ENCODE data around the gene DLGAP1. TPM values are rescaled to one million over a fixed set of nuclear protein-coding genes. Genes with fewer than 3 reads are reported as not detected.

DLGAP1 gene
- total RNA-seq, 4 donors from 2014 or later, result 0.13 to 6.2 (median 0.53) TPM

DNA sequence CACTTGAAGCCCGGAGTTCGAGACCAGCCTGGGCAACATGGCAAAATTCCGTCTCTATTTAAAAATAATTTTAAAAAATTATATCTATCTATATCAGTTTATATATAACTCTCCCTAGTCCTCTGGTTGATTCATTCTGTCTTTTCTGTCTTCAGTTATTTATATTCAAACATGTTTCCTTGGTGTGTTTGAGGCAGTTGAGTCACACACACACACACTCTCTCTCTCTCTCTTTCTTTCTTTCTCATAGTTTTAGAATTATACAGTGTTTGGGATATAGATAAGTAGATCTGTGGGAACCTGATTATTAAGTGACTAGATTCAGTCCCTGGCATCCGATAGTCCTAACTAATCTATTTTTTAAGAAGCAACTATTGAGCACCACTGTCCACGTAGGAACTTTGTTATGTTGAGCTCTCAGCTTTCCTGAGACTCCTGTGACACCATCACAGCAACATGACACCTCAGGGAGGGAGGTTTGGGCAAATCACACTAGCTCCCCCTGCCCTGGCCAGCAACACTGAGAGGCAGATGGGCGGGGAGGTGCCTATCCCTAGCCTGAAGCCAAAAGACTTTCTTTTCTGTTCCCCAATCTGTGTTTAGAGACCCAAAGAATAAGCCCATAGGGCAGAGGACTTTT, 482.7 kb downstream of the DLGAP1 start:
- Histone ChIP-seq H3K27me3 (no peaks in the 10 kb centered on the region), H3K9me3 (no peaks in the 10 kb centered on the region), H3K27ac (no peak overlapping the region), H3K4me1 (no peaks in the 10 kb centered on the region), H3K36me3 (no peaks in the 10 kb centered on the region), H3K4me3 (no peak overlapping the region)
- intact Hi-C loops (cut with DNase I; ENCODE audit: low total_unique reads), result no loop called here
- no peak for ATAC-seq
- in situ Hi-C loops (cut with MboI; ENCODE audit: low sequenced_read_pairs in 4 of 4), result no loop called here
- DNase-seq, result no peak
- no peak for TF ChIP-seq POLR2A (IDR thresholded peaks at IDR 0.05)
- TF ChIP-seq, protein P1, sequence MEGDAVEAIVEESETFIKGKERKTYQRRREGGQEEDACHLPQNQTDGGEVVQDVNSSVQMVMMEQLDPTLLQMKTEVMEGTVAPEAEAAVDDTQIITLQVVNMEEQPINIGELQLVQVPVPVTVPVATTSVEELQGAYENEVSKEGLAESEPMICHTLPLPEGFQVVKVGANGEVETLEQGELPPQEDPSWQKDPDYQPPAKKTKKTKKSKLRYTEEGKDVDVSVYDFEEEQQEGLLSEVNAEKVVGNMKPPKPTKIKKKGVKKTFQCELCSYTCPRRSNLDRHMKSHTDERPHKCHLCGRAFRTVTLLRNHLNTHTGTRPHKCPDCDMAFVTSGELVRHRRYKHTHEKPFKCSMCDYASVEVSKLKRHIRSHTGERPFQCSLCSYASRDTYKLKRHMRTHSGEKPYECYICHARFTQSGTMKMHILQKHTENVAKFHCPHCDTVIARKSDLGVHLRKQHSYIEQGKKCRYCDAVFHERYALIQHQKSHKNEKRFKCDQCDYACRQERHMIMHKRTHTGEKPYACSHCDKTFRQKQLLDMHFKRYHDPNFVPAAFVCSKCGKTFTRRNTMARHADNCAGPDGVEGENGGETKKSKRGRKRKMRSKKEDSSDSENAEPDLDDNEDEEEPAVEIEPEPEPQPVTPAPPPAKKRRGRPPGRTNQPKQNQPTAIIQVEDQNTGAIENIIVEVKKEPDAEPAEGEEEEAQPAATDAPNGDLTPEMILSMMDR (IDR thresholded peaks at IDR 0.05 in 4 of 5, conservative IDR thresholded peaks at IDR 0.05 in 1 of 5), result no peak

DNA sequence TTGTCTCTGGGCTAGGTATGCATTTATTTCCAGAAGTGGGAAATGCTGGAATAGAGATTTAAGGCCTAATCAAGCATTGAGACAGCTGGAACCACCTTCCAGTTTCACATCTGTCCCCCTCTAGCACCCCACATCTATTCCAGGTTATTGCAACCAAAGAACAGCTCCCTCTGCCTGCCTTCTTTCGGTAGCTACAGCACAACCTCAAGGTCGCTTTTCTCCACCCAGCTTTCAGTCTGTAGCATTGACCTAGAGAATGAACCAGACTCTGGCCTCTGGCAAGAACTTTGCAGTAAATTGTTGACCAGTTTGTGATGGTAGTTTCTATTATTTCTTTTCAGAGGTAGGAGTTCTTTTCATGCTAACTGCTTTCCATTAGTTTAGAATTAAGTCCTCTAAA, 484.2 kb downstream of the DLGAP1 start:
- intact Hi-C loops (cut with DNase I; ENCODE audit: low total_unique reads), result no loop called here
- Histone ChIP-seq H3K36me3 (no peaks in the 10 kb centered on the region), H3K27ac (no peak overlapping the region), H3K4me1 (no peaks in the 10 kb centered on the region), H3K9me3 (no peaks in the 10 kb centered on the region), H3K4me3 (no peak overlapping the region), H3K27me3 (no peaks in the 10 kb centered on the region)
- no peak for TF ChIP-seq POLR2A (IDR thresholded peaks at IDR 0.05)
- TF ChIP-seq, protein P1 (IDR thresholded peaks at IDR 0.05 in 4 of 5, conservative IDR thresholded peaks at IDR 0.05 in 1 of 5), result no peak
- no peak for DNase-seq
- in situ Hi-C loops (cut with MboI; ENCODE audit: low sequenced_read_pairs in 4 of 4), result no loop called here
- ATAC-seq, result no peak

DNA sequence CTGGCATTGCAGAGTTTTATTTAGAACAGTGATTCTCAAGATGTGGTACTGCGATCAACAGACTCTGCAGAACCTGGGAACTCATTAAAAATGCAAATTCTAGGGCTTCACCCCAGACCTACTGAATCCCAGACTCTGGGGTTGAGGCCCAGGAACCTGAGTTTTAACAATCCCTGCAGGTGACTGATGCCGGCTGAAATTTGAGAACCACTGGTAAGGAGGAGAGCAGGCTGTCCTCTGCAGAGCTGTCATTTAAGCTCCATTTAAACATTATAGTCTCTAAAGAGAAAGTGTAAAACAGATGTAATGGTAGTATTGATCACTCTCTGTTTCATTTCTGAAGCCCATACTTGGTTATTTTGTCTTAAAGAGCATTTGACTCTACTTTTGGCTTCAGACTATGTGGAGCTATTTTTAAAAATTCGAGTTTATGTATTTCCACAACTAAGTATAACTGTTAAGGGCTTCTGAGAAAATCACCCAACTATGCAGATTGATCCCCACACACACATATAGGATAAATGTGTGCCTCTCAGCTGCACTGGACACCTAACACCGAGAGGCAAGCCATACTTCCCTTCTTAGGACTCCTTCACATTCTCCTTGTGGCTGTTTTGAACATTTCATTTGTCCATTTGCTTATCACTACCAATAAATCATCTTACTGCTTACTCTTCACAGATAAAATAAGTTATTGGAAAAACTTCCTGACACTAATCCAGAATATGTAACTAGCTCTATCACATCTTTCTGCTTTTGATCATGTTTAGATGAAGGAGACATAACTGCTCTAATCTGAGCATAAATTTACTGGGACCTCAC, 487.5 kb downstream of the DLGAP1 start:
- TF ChIP-seq, protein P1 (IDR thresholded peaks at IDR 0.05 in 4 of 5, conservative IDR thresholded peaks at IDR 0.05 in 1 of 5), result no peak
- no peak for TF ChIP-seq POLR2A (IDR thresholded peaks at IDR 0.05)
- Histone ChIP-seq H3K9me3 (no peaks in the 10 kb centered on the region), H3K4me1 (no peaks in the 10 kb centered on the region), H3K36me3 (no peaks in the 10 kb centered on the region), H3K27me3 (no peaks in the 10 kb centered on the region), H3K4me3 (no peak overlapping the region), H3K27ac (no peak overlapping the region)
- ATAC-seq (no peak), DNase-seq (no peak)
- intact Hi-C loops (cut with DNase I; ENCODE audit: low total_unique reads), result no loop called here
- in situ Hi-C loops (cut with MboI; ENCODE audit: low sequenced_read_pairs in 4 of 4), result no loop called here

DNA sequence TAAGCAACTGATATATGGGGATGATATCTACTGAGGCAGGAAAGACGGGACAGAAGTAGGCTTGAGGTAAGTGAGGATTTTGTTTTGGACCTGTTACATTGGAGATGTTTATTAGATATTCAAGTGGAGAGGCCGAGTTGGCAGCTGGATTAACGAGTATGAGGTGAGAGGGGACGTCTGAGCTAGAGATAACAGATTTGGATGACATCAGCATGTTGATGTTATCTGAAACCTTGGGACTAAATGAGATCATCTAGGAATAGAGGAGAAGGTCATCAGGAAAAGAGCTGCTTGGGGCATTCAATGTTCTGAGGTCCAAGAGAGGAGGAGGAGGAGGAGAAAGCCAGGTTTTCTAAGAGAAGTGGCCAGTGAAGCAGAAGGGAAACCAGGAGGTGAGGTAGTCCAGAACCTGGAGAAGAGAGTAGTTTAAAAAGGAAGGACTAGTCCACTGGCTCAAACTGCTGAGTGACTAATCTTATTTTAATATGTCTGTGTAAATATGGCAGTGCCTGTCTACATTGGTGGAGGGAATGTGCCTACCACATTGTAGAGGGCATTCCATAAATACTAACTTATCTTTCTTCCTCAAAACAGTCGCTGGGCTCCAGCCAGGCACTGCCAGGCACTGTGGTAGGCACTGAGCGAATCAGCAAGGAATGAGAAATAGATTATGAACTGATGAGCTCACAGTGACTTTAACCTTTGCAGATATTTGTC, 488.3 kb downstream of the DLGAP1 start:
- no peak for DNase-seq
- intact Hi-C loops (cut with DNase I; ENCODE audit: low total_unique reads), result no loop called here

More for the DNA sequence above, 488.3 kb downstream of the DLGAP1 start:
- no peak overlapping the region for H3K27ac ChIP-seq
- no peak for TF ChIP-seq POLR2A (IDR thresholded peaks at IDR 0.05)
- TF ChIP-seq, protein P1 (IDR thresholded peaks at IDR 0.05 in 4 of 5, conservative IDR thresholded peaks at IDR 0.05 in 1 of 5), result no peak
- ATAC-seq, result no peak
- no peaks in the 10 kb centered on the region for H3K27me3 ChIP-seq
- no peaks in the 10 kb centered on the region for H3K9me3 ChIP-seq
- H3K4me1 ChIP-seq, result no peaks in the 10 kb centered on the region
- H3K4me3 ChIP-seq, result no peak overlapping the region
- in situ Hi-C loops (cut with MboI; ENCODE audit: low sequenced_read_pairs in 4 of 4), result no loop called here
- H3K36me3 ChIP-seq, result no peaks in the 10 kb centered on the region
